GM13976 (cell line): ENCODE data around the gene DPP6.

Experiments
- DNase-seq: peaks from one replicate; pipeline ENCODE4 v3.0.0; 2012; ENCODE audit warnings: low spot score
- CTCF ChIP-seq: IDR thresholded peaks from 2 replicates; pipeline ENCODE4 v1.5.1; 2012; ENCODE audit warnings: borderline replicate concordance, mild to moderate bottlenecking; ENCODE audit not compliant: insufficient read depth; ENCODE audit errors: extremely low read depth, missing control alignments, control extremely low read depth
- in situ Hi-C: fragments of 300-500 bp; cut with MboI; formaldehyde crosslinking; loops from one replicate; pipeline ENCODE4 v1.12.0; 2022; ENCODE audit warnings: low sequenced_read_pairs, mixed read lengths, inconsistent platforms; ENCODE audit not compliant: unreplicated experiment

DPP6 gene

GRCh38 chr7:154380771-154381170 is 328.6 kb downstream of the DPP6 start:
- DNase-seq = no peak
- in situ Hi-C loops = no loop called here
- no peak for TF ChIP-seq CTCF

- in situ Hi-C loops = no loop called here
Observed at GRCh38 chr7:154383045-154383444, 330.8 kb downstream of the DPP6 start.

GRCh38 chr7:154385214-154385613 is 333.0 kb downstream of the DPP6 start:
- in situ Hi-C loops = no loop called here
- no peak for DNase-seq

More at GRCh38 chr7:154383045-154383444, 330.8 kb downstream of the DPP6 start:
- DNase-seq = no peak
- TF ChIP-seq CTCF = no peak

GRCh38 chr7:154387252-154387651 is 335.1 kb downstream of the DPP6 start:
- in situ Hi-C loops = no loop called here
- no peak for DNase-seq

More at GRCh38 chr7:154385214-154385613, 333.0 kb downstream of the DPP6 start:
- no peak for TF ChIP-seq CTCF

DNA sequence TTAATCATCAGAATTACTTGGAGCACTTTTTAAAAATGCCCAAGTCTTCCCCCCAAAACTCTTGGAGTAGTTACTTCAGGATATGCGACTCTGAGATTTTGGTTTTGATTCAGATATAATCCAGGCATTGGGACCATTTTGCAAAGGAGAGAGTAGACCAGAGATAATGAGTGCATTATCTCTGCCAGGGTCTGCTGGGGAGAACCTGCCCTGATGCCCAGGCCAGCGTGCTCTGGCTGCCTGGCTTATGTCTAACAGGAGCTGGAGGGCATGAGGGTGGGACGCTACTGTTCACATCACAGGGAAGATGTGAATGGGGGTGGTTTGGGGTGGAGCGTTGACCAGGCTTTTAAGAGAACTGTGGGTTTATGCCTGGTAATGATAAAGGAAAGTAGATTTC is 336.2 kb downstream of the DPP6 start:
- no peak for DNase-seq
- in situ Hi-C loops = no loop called here
- no peak for TF ChIP-seq CTCF

More at GRCh38 chr7:154387252-154387651, 335.1 kb downstream of the DPP6 start:
- no peak for TF ChIP-seq CTCF

- DNase-seq = no peak
- TF ChIP-seq CTCF = no peak
- in situ Hi-C loops = no loop called here
Observed at GRCh38 chr7:154388999-154389398, 336.8 kb downstream of the DPP6 start.

GRCh38 chr7:154390961-154391360 is 338.8 kb downstream of the DPP6 start:
- in situ Hi-C loops = no loop called here
- no peak for TF ChIP-seq CTCF
- DNase-seq = no peak
